Kidney glomerular epithelial cell (primary cell): ENCODE measurements around the gene SP6.

Experiments
- DNase-seq: peaks from one replicate; lab custom pipeline; 2025; lab: John Stamatoyannopoulos, UW

SP6 gene

GRCh38 chr17:47850692-47851573 lies at the start of gene SP6:
SP6 (minus strand) TSS chr17:47851163; CDS start chr17:47848429, 2,734 bp downstream.
- DNase-seq, result peak; percentile 83

GRCh38 chr17:47899643-47900042 lies 48.7 kb upstream of the SP6 start:
- DNase-seq, result no peak

GRCh38 chr17:47898241-47898640 lies 47.3 kb upstream of the SP6 start:
- no peak for DNase-seq

- DNase-seq, result peak; percentile 27
Measured at GRCh38 chr17:47897561-47897960, 46.6 kb upstream of the SP6 start.

- no peak for DNase-seq
Measured at GRCh38 chr17:47896672-47897490, 45.9 kb upstream of the SP6 start.

GRCh38 chr17:47895856-47896671 lies 45.1 kb upstream of the SP6 start, which contains the start of gene SP2:
SP2 (plus strand) TSS chr17:47896236; CDS start chr17:47896287, 51 bp downstream.
- DNase-seq, result peak; percentile 100

- DNase-seq, result peak; percentile 23
Measured at GRCh38 chr17:47895347-47895855, 44.4 kb upstream of the SP6 start.

GRCh38 chr17:47894498-47895346 lies 43.8 kb upstream of the SP6 start:
- no peak for DNase-seq

- no peak for DNase-seq
Measured at GRCh38 chr17:47891545-47892088, 40.7 kb upstream of the SP6 start.

- DNase-seq, result peak; percentile 49
Measured at GRCh38 chr17:47889734-47890529, 39.0 kb upstream of the SP6 start.

GRCh38 chr17:47888293-47888692 lies 37.3 kb upstream of the SP6 start:
- no peak for DNase-seq

GRCh38 chr17:47884905-47885730 lies 34.2 kb upstream of the SP6 start:
- DNase-seq, result no peak

- no peak for DNase-seq
Measured at GRCh38 chr17:47884427-47884740, 33.4 kb upstream of the SP6 start.

- no peak for DNase-seq
Measured at GRCh38 chr17:47883589-47884426, 32.8 kb upstream of the SP6 start.

GRCh38 chr17:47882695-47883588 lies 32.0 kb upstream of the SP6 start:
- no peak for DNase-seq

GRCh38 chr17:47882247-47882646 lies 31.3 kb upstream of the SP6 start:
- DNase-seq, result no peak
